NCI-H446 treated with DMSO at 0.1 percent for 48 hours (cell line): Measurements from ENCODE around the gene LRBA.

Experiments
- DNase-seq: peaks from one replicate; lab custom pipeline; 2025; lab: John Stamatoyannopoulos, UW

LRBA gene

DNA sequence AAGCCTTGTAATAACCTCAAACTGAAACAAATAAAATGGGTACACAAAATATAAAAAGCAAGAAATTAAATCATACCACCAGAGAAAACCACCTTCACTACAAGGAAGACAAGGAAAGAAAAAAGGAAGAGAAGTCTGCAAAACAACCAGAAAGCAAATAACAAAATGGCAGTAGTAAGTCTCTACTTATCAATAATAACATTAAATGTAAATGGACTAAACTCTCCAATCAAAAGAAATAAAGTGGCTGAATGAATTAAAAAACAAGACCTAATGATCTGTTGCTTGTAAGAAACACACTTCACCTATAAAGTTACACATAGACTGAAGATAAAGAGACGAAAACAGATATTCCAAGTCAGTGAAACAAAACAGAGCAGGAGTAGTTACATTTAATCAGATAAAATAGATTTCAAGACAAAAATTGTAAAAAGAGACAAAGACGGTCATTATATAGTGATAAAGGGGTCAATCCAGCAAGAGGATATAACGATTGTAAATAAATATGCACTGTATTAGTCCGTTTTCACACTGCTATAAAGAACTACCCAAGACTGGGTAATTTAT is 289.0 kb downstream of the LRBA start:
- no peak for DNase-seq

DNA sequence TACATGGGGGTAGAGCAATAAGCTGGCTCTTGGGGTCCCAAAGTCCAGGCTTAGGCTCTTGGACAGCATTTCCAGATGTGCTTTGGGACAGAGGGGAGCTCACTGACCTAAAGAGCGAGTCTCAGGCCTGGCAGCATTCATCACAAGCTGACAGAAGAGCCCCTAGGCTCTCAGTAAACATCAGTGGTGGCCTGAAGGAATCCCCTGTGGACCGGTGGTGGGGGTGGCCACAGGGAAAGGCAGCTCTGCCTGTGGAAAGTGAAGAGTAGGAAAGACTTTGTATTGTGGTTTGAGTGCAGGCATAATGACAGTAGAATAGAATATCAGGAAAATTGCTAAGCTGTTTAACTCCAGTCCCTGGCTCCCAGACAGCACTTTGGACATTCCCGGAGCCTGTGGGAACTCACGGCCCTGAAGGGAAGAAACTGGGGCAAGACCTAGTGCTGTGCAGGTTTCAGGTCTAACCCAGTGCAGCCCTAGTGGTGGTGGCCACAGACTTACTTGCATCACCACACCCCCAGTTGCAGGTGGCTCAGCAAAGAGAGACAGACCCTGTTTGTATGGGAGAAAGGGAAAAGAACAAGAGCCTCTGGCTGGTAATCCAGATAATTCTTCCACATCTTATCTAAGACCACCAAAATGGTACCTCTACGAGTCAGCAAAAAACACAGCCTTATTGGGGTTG is 291.2 kb downstream of the LRBA start:
- no peak for DNase-seq

DNA sequence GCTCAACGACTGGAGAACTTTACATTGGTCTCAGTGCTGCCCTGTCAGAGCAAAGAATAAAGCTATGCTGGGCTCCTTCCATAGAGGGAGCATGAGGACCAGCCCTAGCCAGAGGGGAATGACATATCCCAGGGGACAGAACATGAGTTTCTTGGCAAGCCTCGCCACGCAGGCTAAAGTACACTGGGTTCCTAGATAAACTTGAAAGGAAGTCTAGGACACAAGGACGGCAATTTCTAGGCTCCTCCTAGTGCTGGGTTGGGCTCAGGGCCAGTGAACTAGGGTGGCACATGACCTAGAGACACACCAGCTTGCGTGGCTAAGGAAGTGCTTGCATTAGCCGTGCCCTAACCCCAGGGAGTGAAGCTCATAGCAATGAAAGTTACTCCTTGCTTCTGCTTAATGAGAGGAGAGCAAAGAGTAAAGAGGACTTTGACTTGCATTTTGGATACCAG is 292.1 kb downstream of the LRBA start:
- DNase-seq: no peak

DNA sequence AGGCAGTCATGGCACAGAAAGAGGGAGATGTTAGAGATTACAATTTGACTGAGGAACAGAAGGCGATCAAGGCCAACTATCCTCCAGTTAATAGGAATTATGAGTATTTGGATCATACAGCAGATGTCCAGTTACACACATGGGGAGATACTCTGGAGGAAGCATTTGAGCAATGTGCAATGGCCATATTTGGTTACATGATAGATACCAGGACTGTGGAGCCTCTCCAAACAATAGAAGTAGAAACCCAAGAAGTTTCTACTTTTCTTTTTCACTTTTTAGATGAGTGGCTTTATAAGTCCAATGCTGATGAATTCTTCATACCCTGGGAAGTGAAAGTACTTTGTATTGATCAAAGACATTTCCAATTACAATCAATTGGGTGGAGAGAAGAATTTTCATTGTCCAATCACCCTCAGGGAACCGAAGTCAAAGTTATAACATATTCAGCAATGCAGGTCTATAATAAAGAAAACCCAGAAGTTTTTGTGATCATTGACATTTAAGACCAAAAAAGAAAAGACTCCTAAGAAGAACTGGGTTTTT is 294.0 kb downstream of the LRBA start:
- DNase-seq: no peak

DNA sequence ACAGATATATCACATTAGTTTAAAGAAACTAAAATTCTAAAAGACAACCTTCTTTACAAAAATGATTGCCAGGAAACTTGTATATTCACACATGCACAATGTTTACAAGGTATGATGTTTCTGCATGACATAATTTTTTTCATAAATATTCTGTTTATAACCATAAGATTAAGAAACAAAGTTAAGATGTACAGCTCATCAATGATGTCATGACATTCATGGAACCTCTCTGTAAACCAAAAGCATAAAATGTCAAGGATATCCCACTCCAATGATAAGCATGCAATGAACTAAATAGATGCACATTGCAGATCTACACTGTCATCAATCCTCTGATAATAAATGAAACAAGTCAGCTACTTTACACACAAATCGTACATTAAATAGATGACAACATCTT is 297.1 kb downstream of the LRBA start:
- no peak for DNase-seq

DNA sequence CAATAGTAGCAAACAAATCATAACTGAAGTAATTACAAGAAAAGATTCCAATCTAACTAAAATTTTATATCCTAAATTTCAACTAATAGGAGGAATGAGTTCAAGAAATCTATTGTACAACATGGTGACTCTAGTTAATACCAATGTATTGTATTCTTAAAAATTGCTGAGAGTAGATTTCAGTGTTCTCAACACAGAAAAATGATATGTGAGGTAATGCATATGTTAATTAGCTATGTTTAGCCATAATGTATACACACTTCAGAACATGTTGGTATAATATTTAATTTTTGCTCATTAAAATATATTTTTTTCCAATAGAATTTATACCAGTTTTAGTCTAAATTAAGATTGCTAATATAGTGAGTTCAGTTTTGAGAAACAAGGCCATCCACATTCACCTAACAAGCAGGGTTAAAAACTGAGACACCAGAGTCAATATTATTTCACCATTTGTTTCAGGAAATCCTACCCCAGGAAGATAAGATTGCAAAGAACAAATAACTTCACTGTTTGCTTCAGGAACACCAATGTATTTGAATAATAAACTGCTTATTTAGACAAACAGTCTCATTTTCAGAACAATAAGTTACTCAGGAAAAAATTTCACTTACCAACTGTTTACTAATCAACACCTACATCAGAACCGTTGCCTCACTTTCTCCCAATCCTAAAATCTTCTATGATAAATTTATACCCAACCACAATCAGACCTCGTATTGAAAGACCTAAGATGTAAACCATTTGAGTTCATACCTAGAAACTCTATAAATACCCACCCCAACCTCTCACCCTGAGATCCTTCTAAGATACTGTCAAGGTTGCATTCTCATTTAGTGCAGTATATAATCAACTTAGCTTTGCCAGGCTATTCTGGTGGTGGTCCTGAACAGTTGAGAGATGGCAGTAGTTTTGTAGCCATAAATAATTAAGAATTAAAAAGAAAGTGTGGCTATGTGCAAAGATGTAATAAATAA is 300.3 kb downstream of the LRBA start:
- DNase-seq: no peak

DNA sequence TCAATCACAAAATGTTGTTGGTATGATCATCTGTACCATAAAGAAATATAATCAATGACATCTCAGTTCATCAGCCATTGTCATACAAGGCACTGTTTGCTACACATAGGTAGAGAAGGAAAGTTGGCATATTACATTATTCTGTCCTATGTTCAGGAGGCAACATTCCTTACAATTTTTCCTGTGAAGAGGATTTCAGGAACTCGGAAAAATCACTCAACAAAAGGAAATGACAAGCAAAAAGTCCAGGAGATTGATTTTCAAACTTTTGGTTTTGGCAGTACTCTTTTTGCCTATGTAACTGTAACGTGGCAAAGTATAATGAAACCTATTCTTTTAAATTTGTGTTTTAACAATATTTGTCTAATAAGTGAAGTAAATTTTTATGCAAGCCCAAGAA is 301.8 kb downstream of the LRBA start:
- no peak for DNase-seq

DNA sequence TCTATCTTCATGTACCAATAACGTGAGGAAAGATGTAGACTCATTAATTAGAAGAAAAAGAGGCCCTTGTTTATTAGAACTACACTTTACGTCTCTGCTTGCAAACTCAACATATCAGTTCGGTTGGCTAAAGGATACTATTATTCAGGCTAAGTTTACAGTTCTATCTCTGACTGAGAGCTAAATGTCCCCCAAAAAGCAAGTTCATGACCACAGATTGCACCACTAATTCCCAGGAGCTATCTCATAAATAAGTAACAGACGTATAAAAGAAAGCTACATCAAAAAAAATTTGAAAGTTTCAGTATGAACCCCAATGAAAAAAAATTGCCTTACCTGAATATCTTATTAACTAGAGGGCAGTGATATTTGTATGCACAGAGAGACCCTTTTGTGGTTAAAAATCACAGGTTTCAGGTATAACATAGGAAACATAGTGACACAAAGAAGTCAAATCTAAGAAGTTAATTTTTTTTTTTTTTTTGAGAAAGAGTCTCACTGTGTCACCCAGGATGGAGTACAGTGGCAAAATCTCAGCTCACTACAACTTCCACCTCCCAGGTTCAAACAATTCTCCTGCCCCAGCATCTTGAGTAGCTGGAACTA is 304.2 kb downstream of the LRBA start:
- DNase-seq: no peak

DNA sequence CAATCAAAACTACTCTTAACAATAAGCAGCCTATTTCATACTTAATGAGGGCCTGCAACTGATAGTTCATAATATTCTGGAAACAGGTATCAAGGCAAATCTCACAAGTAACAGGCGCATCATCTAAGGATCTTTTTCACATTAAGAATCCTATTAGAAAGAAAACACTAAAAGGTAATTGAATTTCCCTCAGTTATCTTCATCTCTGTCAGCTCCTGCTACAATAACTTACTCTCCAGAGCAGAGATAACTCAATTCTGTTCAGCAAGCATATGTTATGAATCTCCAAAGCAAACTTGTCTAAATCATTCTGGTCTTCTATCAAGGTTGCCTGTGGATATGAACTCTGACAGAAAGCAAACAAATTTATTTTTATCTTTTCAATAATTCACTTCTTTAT is 307.1 kb downstream of the LRBA start:
- no peak for DNase-seq

DNA sequence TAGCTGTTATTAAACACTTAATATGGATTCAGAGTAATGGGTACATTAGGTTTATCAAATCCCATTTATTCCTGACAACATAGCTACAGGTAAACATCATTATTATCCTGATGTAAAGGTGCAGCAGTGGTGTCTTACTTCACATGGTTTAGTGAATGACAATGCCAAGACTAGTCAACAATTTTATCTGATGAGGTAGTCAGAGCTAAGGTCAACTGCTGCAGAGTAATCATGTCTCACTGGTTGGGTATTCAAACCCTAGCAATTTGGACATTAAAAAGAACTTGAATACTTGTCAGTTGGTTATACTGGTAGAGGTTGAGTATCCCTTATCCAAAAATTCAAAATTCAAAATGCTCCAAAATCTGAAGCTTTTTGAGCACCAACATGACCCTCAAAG is 315.5 kb downstream of the LRBA start:
- no peak for DNase-seq

DNA sequence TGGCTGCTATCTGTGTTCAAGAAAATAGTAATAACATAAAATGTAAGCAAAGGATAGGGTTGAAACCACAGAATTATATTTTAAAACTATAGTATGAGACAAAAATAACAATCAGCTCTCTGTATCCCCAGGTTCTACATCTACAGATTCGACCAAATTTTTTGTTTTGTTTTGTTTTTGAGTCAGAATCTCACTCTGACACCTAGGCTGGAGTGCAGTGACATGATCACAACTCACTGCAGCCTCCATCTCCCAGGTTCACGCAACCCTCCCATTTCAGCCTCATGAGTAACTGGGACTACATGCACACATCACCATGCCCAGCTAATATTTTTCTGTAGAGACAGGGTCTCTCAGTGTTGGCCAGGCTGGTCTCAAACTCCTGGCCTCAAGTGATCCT is 319.9 kb downstream of the LRBA start:
- DNase-seq: no peak

DNA sequence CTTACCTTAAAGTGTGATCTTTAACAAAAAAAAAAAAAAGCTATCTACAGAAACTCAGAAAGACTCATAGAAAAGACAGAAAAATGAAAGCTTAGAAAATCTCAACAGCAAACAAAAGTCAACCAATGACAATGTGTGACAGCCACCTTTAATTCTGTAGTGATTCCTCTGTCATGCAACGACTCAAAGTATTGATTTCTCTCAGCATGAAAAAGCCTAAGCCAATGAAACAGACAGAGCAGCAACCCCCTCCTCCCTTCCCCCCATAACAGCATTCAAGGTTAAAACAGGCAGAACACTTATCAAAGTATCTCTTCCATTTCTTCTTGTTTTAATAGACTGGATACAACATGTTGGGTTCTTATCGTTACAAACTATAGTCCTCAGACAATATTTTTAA is 320.6 kb downstream of the LRBA start:
- DNase-seq: no peak

DNA sequence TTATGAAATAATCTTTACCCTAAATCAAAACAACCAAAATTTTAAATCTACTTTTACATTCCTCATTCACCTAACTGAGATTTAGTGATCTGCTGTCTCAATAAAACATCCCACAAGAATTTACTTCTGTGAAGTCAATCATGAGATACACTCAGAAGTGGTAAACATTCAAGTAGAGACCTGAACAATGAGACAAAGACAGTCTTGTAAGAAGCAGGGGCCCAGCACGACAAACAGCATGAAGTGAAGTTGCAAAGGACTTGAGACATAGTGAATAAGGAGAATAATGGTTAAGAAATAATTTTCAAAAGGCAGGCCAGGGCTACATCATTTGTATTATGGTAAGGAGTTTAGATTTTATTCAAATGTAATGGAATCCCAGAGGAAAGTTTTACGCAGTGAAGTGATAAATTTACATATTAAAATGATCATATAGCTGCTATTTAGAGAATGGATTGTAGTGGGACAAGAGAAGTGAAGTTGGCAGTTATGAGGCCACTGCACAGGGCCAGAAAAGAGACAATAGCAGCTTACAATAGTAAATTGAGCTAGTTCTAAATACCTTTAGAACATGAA is 331.2 kb downstream of the LRBA start:
- DNase-seq: no peak

DNA sequence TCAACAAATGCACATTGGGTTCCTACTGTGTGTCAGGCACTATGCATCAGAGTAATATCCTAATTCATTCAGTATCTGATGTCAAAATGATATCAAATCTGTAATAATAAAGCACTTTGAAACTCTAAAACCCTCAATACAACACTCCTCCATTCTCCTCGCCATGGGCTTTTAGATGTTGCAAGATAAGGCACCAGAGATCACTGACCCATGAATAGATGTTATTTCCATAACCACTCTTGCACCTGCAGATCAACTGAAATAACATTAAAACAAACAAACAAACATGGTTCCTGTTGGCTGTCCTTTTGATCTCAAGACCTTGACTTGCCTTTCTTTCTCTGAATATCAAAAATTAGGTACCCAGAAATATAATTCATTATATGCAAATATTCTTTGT is 333.0 kb downstream of the LRBA start:
- no peak for DNase-seq

DNA sequence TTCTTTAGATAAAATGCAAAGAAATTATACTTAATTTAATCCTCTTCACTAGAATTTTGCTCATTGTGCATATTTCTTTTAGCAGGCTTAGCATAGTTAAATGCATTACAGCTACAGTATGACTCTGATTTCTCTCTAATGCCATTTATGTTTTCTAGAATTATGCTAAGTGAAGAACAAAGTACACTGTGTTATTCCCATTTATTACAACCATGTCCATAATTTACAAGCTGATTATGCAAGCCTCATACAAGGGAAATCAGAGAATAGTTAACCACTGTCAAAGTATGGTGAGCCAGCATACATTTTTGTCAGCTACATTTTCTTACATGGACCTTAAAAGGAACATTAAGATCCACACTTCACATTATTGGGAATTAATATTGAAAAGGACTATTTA is 334.0 kb downstream of the LRBA start:
- no peak for DNase-seq

DNA sequence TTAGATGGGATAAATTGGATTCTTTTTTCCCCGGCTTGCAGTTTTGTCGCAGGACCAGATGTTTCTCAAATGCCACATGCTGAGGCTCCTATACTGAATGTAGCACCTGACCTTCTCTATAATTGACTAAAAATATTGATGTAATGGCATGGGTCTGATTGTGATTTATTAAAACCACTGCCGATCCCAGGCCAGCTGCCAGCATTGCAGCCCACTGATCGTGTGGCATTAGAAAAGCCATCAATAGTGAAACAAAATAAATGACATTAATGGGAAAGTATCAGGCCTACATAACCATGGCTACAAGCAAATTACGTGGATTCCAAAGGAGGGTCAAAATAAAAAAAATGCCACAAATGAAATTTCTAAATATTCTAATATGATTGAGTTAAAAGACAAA is 334.4 kb downstream of the LRBA start:
- DNase-seq: no peak

DNA sequence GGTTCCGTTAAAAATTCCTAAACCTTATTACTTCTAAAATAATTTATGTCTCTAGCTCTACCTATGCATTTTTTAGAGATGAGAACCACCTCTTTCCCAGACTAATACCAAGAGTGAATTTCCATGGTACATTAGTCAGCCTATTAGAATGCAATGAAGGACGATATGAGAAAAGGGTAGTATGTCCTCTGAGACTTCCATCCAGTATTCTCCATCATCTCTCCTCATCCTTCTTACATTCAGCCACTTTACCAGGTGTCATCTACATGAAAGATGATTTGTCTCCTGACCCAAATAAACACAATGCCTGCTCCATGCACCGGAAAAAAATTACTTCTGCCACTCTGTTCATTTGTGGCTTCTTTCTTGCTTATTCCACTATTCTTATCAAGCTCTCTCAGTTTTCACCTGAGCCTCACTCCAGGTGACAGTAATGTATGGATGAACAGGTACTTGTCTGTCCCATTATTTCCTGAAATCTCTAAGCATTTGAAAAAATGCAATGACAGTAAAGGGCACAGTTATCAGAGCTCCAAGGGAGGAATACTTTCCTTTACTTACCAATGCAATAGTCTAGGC is 335.2 kb downstream of the LRBA start:
- DNase-seq: no peak

DNA sequence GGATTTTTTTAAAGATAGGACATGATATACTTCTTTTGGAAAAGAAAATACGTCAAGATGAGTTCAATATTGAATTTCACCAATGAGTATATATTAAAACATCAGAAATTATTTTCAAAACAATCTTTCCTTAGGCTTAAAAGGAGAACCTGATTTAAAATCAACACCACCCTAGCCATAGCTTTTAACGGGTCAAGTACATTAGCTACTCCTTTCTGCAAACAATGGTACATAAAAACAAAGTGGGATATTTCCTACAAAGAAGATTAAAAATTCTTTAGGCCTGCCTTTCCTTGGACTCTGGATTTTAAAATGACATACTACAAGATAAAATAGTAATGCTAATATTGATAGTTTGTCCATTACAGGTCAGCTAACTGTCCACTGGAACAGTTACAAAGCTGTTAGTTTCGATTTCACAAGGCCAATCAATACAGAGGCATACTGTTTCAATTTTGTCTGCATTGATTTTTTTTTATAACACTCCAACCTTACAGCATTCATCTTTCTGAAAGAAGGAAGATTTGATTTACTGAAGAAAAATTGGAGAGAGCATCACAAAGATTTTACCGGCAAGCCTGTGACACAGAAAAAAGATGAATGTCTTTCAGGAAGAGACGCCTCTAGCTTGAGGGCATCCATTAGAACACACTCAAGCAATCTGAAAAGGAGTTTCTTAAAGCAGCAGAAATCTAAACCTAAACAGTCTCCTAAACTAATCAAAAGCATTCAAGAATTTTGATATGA is 335.9 kb downstream of the LRBA start:
- DNase-seq: no peak

DNA sequence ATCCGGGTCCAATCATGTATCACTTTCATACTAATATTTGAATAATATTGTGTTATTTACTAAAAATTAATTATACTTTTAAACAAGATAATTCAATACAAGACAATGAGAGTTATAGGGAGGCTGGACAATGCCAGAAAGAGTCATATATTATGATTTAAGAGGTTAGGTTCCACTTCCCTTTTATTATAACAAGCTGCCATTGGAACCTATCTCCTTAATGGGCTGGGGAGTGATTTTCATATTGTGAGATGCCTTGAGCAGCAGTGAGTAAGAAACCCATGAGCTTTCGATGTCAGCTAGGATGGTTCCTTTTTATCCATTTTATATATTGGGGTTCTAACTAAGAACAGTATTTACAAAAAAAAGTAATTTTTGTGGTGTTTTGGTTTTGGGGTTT is 341.3 kb downstream of the LRBA start:
- no peak for DNase-seq

DNA sequence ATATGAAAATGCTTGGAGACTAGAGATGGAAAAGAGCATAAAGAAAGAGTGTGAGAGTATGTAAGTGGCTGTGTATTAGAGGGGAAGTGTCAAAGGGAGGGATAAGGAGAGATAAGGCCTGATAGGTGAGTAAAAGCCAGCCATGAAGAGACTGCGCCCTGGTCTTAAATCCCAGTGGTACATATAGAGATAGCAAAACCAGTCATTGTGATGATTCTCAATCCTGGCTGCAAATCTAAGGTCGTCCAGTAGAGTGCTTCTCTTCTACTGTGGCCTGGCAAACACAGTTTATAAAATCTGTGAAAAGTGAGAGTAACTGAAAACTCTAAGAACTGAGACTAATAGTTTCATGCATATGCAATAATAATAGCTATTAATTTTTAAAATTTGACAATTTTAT is 346.3 kb downstream of the LRBA start:
- no peak for DNase-seq

DNA sequence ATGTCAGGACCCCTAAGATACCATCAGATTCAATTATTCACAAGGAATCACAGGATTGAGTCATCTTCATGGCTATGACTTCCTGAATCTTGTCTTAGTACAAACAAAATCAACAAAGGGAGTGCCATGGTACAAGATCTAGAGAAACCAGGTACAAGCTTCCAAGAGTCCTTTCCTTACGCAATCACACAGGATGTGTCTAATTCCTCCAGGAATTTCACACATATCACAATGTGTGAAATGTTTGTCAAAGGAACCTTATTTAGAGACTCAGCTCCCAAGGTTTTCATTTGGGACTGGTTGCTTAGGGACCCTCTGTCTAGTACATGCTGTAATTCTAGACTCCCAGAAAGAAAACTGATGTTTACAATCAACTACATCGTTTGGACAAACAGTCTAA is 350.1 kb downstream of the LRBA start:
- DNase-seq: no peak
